ENCODE data around the gene GNE.
"Not testable (repeated sequence)": the region's sequence is repeated elsewhere in the genome, so short reads cannot be mapped to it uniquely, and the experiment has no call there.

The GNE gene

GRCh38 chr9:36207546-36208012 lies 50.7 kb downstream of the GNE start:
- DNase-seq = no peak

DNA sequence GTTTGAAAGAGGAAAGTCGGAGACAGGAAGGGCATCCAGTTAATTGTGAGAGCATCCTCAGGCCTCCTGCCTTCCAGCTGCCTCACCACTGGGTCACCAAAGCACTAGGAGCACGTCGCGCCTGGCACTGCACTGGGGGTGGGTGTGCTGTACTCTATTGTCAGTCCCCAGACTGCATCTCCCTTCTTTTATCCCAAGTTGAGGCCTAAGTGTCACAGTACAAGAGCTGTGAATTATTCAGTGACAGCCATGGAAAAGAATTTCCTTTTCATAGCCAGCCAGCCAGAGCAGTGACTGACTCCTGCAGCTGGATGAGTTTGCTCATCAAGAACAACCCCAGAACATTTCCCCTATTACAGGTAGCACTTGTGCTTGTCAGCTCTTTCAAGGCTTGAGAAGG lies 51.2 kb downstream of the GNE start:
- no peak for DNase-seq

DNA sequence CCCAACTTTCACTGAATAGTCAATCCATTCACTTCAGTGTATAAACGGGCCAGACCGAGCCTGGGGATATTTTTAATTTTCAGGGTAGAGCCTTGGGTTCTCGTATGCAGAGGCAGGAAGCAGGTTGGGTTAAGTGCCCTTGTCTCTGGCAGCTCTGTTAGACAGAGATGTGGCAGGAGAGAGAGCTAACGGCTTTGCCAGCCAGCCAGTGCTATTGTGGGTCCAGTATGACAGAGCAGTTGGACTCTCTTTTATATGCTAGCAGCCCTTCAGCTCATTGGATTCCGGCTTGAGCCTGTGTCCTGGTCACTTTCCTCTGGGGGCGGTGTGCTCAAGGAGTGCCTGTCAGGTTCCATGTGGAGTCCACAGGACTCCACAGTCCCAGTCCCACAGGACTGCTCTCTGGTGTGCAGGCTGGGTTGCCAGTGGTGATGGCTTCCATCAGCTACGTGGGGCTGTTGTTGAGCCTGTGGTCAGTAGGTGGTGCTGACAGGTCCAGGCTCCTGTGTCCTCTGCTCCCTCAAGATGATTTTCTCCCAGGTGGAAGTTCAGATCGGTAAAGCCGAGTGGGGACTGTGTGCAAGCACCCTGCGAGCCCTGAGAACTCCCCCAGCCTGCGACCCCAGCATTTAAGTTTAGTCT lies 53.2 kb downstream of the GNE start:
- DNase-seq = no peak

DNA sequence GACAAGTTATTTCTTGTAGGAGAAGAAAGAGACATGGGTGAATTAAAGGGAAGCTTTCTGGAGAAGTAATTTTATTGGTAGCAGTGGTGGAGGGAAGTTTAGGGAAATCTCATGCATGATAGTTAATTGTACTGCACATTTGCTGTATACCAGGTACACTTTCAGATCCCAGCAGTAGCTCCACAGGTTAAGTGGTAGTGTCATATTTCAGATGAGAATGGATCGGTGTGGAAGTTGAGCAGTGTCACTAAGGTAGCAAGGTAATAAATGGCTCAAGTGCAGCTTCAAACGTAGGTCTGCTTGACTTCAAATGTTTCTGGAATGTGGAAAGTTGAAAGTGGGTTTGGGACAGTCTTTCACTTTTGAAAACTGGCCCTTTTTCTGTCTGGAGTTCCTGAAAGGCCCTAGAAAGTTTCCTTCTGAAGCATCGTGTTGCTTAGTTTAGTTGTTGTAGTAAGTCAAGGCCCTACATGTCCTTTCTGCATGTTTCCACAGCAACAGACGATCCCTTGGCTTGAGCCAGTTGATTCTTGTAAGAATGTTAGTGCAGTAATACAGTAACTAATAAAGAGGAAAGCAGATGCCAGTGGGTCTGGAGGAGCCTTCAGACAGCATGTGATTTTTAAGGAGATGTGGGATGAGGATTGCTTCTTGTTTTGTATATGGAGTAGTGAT lies 63.8 kb downstream of the GNE start:
- no peak for DNase-seq

DNA sequence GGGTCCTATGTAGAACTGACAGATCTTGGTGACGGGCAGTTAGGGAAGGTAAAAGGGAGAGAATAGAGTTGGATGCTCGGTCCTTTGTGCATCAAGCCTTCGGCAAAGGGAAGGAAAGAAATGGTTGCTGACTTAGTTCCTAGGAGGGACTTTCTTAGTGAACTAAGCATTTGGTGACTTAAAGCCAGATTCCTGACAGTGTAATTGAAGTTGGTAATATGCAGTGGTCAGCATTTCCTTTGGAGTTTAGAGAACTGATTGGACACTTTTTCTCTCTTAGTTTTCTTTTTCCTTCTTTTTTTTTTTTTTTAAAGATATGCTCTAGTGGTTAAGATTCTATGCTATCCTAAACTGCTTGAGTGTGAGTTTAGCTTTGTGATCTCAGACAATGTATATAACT lies 65.2 kb downstream of the GNE start:
- no peak for DNase-seq

DNA sequence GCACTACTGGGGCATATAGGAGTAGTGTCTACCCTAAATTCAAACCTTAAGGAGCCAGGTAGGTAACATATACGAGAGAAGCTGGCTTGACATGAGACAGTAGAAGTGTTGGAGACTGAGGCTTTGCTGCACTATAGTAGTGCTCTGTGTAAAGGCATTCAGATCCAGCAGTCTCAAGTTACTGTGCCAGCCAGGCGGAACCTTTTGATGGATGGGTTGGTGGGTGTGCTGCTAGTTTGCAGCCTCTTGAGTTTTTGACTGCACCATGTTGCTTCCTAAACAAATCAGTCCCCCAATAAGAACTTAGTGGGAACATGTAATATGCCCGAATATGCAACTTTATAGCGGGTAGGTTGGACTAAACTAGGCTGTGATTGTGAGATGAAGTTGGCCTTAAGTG lies 66.1 kb downstream of the GNE start:
- DNase-seq = no peak

- DNase-seq = no peak
Observed at GRCh38 chr9:36191686-36192085, 66.6 kb downstream of the GNE start.

DNA sequence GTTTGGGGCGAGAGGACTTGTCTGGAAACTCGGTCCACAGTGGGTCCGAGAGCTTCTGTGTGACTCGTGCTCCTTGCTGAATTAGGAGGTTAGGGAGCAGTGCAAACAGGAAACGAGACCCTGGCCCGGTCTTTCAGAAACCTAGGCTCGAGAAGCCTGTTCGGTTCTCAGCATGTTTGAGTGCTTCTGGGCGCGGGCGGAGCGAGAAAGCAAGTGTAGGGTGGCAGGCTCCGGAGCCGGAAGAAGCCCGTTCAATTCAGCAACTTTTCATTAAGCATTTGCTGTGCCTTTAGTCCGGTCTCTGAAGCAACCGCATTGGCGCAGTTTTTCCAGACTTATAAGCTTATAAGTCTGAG lies 67.0 kb downstream of the GNE start:
- DNase-seq = no peak

- peak; percentile 94 for DNase-seq
Observed at GRCh38 chr9:36190388-36191289, 67.6 kb downstream of the GNE start, which contains the start of gene CLTA. Gene CLTA (plus strand): TSS chr9:36190921. CDS start chr9:36191057, 136 bp downstream.

DNA sequence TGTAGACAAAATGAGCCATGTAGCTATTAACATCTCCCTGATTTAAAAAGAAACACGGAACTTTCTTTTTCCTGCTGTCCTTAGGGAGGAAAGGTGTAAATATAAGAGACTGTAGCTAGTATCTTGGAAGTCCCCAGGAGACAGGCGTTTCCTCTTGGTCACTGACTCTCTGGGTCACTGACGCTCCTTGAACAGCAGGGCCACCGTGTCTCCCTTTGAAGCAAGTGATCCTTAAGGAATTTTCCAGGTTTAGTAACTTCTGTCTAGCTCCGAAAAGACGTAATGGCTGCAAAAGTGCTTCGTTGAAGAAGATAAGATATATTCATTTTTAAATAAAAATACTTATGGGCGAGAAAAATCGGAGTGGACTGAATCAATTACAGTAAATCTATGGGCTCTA lies 68.3 kb downstream of the GNE start:
- no peak for DNase-seq

DNA sequence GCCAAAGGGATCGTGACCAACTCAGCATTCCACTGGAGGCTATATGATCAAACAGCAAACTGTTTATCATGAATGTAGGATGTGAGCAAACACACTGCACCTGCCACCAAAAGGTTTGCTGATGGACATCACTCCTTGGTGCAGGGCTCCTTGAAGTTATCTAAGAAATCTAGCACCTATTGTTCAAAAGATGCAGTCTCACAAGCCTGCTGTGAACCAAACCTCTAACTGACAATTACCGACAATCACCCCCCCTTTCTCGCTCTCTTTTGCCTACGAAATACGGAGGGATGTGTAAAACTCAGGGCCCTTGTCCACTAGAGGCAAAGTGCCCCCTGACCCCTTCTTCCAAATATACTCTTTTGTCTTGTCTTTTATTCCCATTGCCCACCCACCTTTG lies 70.0 kb downstream of the GNE start:
- DNase-seq = no peak

DNA sequence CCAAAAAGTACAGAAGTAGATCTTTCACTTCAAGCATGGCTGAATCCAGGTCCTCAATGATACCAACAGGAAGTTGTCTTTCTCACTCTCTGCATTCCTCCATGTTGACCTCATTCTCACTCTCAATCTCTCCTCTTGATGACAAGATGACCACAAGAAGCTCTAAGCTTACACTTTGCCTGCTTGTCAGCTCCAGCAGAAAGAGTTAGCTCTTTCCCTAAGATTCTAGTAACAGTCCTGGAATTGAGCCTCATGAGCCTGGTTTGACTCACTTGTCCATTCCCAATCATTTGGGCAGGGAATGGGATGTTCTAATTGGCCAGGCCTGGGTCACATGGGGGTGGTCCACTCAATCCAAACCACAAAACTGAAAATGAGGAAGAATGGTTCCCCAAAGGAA lies 70.8 kb downstream of the GNE start:
- DNase-seq = no peak

- not testable (repeated sequence) for DNase-seq
Observed at GRCh38 chr9:36180243-36180642, 78.0 kb downstream of the GNE start.

GRCh38 chr9:36177571-36177970 lies 80.7 kb downstream of the GNE start:
- DNase-seq = no peak

GRCh38 chr9:36176496-36176895 lies 81.8 kb downstream of the GNE start:
- not testable (repeated sequence) for DNase-seq

DNA sequence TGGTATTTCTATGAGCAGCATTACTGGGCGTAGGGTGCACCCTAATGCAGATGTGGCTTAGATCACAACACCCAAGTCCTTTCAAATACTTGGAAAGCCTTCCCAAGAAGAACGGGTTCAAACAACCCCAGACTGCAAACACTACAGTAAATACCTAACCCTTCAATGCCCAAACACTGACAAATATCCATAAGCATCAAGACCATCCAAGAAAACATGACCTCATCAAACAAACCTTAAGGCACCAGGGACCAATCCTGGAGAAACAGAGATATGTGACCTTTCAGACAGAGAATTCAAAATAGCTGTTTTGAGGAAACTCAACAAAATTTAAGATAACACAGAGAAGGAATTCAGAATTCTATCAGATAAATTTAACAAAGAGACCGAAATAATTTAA lies 83.0 kb downstream of the GNE start:
- not testable (repeated sequence) for DNase-seq

DNA sequence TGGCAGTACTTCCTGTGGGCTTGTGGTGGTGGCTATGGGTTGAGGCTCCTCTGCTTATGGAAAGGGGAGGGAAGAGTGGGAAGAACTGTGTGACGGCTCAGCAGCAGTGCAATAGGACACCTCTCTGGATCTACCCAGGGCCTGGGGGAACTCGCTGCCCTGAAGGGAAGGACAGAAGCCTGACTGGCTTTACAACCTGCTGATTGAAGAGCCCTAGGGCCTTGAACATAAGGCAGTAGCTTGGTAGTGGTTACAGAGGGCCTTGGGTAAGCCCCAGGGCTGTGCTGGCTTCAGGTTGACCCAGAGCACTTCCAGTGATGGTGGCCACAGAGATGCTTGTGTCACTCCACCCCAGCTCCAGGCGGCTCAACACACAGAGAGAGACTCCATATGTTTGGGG lies 83.5 kb downstream of the GNE start:
- no peak for DNase-seq

DNA sequence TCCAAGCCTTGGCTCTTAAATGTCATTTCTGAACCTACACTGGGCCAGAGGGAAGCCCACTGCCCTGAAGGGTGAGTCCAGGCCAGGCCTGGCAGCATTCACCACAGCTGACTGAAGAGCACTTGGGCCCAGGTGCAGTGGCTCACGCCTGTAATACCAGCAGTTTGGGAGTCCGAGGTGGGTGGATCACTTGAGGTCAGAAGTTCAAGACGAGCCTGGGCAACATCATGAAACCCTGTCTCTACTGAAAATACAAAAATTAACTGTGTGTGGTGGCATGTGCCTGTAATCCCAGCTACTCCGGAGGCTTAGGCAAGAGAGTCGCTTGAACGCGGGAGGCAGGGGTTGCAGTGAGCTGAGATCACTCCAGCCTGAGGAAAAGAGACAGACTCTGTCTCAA lies 84.0 kb downstream of the GNE start:
- no peak for DNase-seq

- DNase-seq = no peak
Observed at GRCh38 chr9:36173861-36174260, 84.4 kb downstream of the GNE start.

- no peak for DNase-seq
Observed at GRCh38 chr9:36170531-36170930, 87.7 kb downstream of the GNE start.

- DNase-seq = no peak
Observed at GRCh38 chr9:36169708-36170107, 88.5 kb downstream of the GNE start.

DNA sequence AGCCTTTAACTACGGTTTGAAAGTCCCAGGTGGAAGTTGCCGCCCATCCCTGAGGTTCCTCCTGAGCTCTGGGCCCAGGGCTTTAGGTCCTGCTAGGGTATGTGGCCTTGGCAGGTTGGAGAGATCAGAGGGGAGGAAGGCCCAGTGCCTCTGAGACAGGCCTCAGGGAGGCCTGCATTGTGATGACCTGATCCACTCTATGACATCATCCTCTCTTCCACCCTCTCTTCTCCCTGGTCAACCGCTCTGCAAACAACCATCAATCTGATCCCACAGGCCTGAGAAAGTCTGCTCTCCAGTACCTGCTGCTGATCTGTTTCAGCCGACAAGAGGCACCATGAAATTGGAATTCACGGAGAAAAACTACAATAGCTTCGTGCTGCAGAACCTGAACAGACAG lies 89.1 kb downstream of the GNE start, which contains the start of gene CCIN:
Gene CCIN (plus strand): TSS at position 223 of the 400 bp plus-strand sequence. CDS start 115 bp downstream, at position 338.
- DNase-seq = no peak

DNA sequence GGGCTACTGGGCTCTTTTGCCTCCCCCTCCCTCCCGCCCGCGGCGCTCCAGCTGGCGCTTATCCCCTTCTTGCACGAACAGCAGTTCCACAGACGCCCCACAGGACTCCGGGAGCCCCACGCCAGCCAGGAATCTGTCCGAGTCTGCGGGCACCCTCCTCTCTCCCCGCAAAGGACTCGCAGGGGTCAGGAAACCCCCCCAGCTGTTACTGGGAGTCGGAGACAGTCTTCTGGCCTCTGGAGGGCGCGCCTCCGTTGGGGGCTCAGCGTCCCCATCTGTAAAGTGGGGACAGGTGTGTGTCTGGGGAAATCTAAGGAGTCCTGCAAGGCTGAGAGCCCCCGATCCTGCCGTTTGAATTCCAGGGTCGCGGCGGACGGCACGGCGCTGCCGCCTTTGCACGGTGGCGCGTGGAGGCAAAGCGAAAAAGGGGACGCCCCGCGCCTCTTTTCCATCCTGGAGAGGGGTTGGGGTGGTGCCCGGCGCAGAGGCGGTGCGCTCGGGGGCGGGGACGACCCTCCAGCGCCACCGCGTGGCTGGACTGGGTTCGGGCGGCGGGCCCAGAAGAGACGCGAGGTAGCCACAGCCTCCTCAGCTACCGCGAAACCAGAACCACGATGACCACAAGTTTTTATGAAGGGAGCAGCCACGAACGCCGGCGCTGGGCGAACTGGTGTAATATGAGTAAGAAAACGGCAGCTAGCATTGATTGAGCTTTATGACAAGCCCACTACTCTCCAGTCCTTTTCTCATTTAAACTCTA lies 91.9 kb downstream of the GNE start:
- peak; percentile 57 for DNase-seq

Measured in NCI-H2227 treated with DMSO at 0.1 percent for 48 hours (cell line).